HG02759 (cell line): Measurements from ENCODE around the gene MAPK7.

Experiments used
- ATAC-seq: cut with Tn5 transposase; IDR thresholded peaks from one replicate; pipeline ENCODE4 v1.9.1; 2021; ENCODE audit warnings: mild to moderate bottlenecking, moderate library complexity; ENCODE audit not compliant: unreplicated experiment

The MAPK7 gene

GRCh38 chr17:19362277-19363113 is 15.8 kb upstream of the MAPK7 start, which contains the start of gene B9D1:
Gene B9D1, minus strand, starts transcription at chr17:19362723. Its CDS starts 154 bp downstream, at chr17:19362569.
- peak; percentile 84 for ATAC-seq

GRCh38 chr17:19363114-19363438 is 15.2 kb upstream of the MAPK7 start:
- no peak for ATAC-seq

GRCh38 chr17:19363460-19364035 is 14.8 kb upstream of the MAPK7 start:
- no peak for ATAC-seq

GRCh38 chr17:19364699-19365498 is 13.4 kb upstream of the MAPK7 start:
- ATAC-seq = no peak

- ATAC-seq = no peak
Observed at GRCh38 chr17:19365499-19365817, 12.8 kb upstream of the MAPK7 start.

GRCh38 chr17:19365833-19366636 is 12.3 kb upstream of the MAPK7 start:
- ATAC-seq = no peak

GRCh38 chr17:19366637-19366972 is 11.7 kb upstream of the MAPK7 start:
- no peak for ATAC-seq

- no peak for ATAC-seq
Observed at GRCh38 chr17:19368229-19368628, 10.1 kb upstream of the MAPK7 start.

- no peak for ATAC-seq
Observed at GRCh38 chr17:19369107-19369778, 9.1 kb upstream of the MAPK7 start.

- ATAC-seq = no peak
Observed at GRCh38 chr17:19369846-19370492, 8.3 kb upstream of the MAPK7 start.

- ATAC-seq = peak; percentile 71
Observed at GRCh38 chr17:19370493-19370960, 7.8 kb upstream of the MAPK7 start.

- ATAC-seq = no peak
Observed at GRCh38 chr17:19371259-19372010, 6.9 kb upstream of the MAPK7 start.

- ATAC-seq = no peak
Observed at GRCh38 chr17:19372011-19372370, 6.3 kb upstream of the MAPK7 start.

- ATAC-seq = no peak
Observed at GRCh38 chr17:19372439-19372838, 5.9 kb upstream of the MAPK7 start.

GRCh38 chr17:19372866-19373504 is 5.3 kb upstream of the MAPK7 start:
- ATAC-seq = no peak

GRCh38 chr17:19374136-19374535 is 4.2 kb upstream of the MAPK7 start:
- no peak for ATAC-seq

- ATAC-seq = no peak
Observed at GRCh38 chr17:19375732-19376131, 2.6 kb upstream of the MAPK7 start.

- no peak for ATAC-seq
Observed at GRCh38 chr17:19376811-19377210, 1.5 kb upstream of the MAPK7 start.
